ENCODE data around the gene OTOR. TPM values are rescaled to one million over a fixed set of nuclear protein-coding genes. Genes with fewer than 3 reads are reported as not detected.

The OTOR gene
- total RNA-seq, 2 experiments from 2014 or later: not detected

GRCh38 chr20:16764560-16764959 is 16.4 kb downstream of the OTOR start:
- Mint-ChIP-seq H3K27me3 (peaks cover 24% of the 10 kb centered on the region), H3K4me3 (no peak overlapping the region), H3K36me3 (no peaks in the 10 kb centered on the region), H3K27ac (no peak overlapping the region), H3K9me3 (no peaks in the 10 kb centered on the region), H3K4me1 (no peaks in the 10 kb centered on the region)
- DNase-seq: no peak

GRCh38 chr20:16771213-16771612 is 23.1 kb downstream of the OTOR start:
- peaks cover 3% of the 10 kb centered on the region for H3K36me3 Mint-ChIP-seq
- H3K27me3 Mint-ChIP-seq: peaks cover 14% of the 10 kb centered on the region
- no peak overlapping the region for H3K27ac Mint-ChIP-seq
- no peaks in the 10 kb centered on the region for H3K4me1 Mint-ChIP-seq
- H3K9me3 Mint-ChIP-seq: peaks cover 11% of the 10 kb centered on the region
- no peak for DNase-seq
- H3K4me3 Mint-ChIP-seq: no peak overlapping the region

GRCh38 chr20:16775961-16776360 is 27.8 kb downstream of the OTOR start:
- H3K36me3 Mint-ChIP-seq: peaks cover 3% of the 10 kb centered on the region
- H3K27me3 Mint-ChIP-seq: peaks cover 8% of the 10 kb centered on the region
- no peak overlapping the region for H3K27ac Mint-ChIP-seq
- peaks cover 16% of the 10 kb centered on the region for H3K9me3 Mint-ChIP-seq
- H3K4me1 Mint-ChIP-seq: no peaks in the 10 kb centered on the region
- H3K4me3 Mint-ChIP-seq: no peak overlapping the region
- no peak for DNase-seq

DNA sequence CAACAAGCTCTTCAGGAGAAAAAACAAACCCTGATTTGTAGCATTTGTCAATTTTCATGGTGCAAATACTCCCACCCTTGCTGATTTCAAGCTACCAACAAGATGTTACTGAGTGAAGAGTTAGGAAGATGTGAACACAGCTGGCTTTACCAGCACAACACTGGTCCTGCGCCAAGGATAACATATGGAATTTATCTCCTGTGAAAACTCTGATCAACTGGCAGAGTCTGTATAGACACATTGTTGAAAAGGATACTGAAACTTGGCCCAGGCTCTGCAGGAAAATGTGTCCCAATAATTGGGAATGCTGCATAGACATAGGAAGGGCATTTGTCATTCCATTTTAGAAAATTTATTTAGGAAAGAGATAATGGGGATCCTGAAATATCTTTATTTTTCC is 29.0 kb downstream of the OTOR start:
- Mint-ChIP-seq H3K36me3 (peaks cover 3% of the 10 kb centered on the region), H3K27ac (no peak overlapping the region), H3K27me3 (peaks cover 10% of the 10 kb centered on the region)

GRCh38 chr20:16778159-16778558 is 30.0 kb downstream of the OTOR start:
- peaks cover 5% of the 10 kb centered on the region for H3K36me3 Mint-ChIP-seq
- DNase-seq: no peak
- H3K4me1 Mint-ChIP-seq: no peaks in the 10 kb centered on the region
- peaks cover 7% of the 10 kb centered on the region for H3K27me3 Mint-ChIP-seq
- H3K4me3 Mint-ChIP-seq: no peak overlapping the region
- H3K27ac Mint-ChIP-seq: no peak overlapping the region
- peaks cover 30% of the 10 kb centered on the region for H3K9me3 Mint-ChIP-seq

More for the DNA sequence above, 29.0 kb downstream of the OTOR start:
- DNase-seq: no peak
- H3K9me3 Mint-ChIP-seq: peaks cover 21% of the 10 kb centered on the region
- no peaks in the 10 kb centered on the region for H3K4me1 Mint-ChIP-seq
- no peak overlapping the region for H3K4me3 Mint-ChIP-seq

GRCh38 chr20:16781496-16781895 is 33.3 kb downstream of the OTOR start:
- peaks cover 25% of the 10 kb centered on the region for H3K9me3 Mint-ChIP-seq
- H3K36me3 Mint-ChIP-seq: peaks cover 2% of the 10 kb centered on the region
- no peak for DNase-seq
- H3K4me3 Mint-ChIP-seq: no peak overlapping the region
- no peak overlapping the region for H3K27ac Mint-ChIP-seq
- peaks cover 11% of the 10 kb centered on the region for H3K27me3 Mint-ChIP-seq
- H3K4me1 Mint-ChIP-seq: no peaks in the 10 kb centered on the region

GRCh38 chr20:16785226-16785625 is 37.1 kb downstream of the OTOR start:
- Mint-ChIP-seq H3K4me1 (no peaks in the 10 kb centered on the region), H3K27me3 (peaks cover 25% of the 10 kb centered on the region), H3K4me3 (no peak overlapping the region), H3K27ac (no peak overlapping the region), H3K36me3 (peaks cover 2% of the 10 kb centered on the region), H3K9me3 (peaks cover 29% of the 10 kb centered on the region)
- DNase-seq: no peak

Other genes with a start within 250 kb of the OTOR start
- 1 to 10 TPM; 4.8 to 4.9 TPM for gene KIF16B, start 174.9 kb upstream of the OTOR start, total RNA-seq
- gene SNRPB2, start 18.3 kb upstream of the OTOR start, total RNA-seq: 100 to 1,000 TPM; 139 to 140 TPM

Data from activated naive CD8-positive, alpha-beta T cell treated with anti-CD3 and anti-CD28 coated beads for 36 hours (primary cell).